H9 (cell line): Measurements from ENCODE around the gene PPP2R2B. TPM values are rescaled to one million over a fixed set of nuclear protein-coding genes. Genes with fewer than 3 reads are reported as not detected.

Experiments used
- DNase-seq: peaks from one replicate; pipeline ENCODE4 v3.0.0-alpha.2; 2017
- H2AFZ ChIP-seq: one replicate; pipeline ENCODE4 v1.6.1; 2013; ENCODE audit warnings: mild to moderate bottlenecking, low read length, control low read depth, moderate library complexity
- H2AK5ac ChIP-seq: 2 replicates; pipeline ENCODE4 v1.6.1; 2013; ENCODE audit warnings: low read length, control low read depth, mixed read lengths; ENCODE audit not compliant: insufficient read length
- H2BK120ac ChIP-seq: one replicate; pipeline ENCODE4 v1.6.1; 2013; ENCODE audit warnings: low read depth, mild to moderate bottlenecking, low read length, control low read depth, inconsistent platforms; ENCODE audit not compliant: poor library complexity, severe bottlenecking
- H2BK12ac ChIP-seq: 2 replicates; pipeline ENCODE4 v1.6.1; 2013; ENCODE audit warnings: low read length, control low read depth, mixed read lengths, low read depth; ENCODE audit not compliant: insufficient read length
- H2BK15ac ChIP-seq: 2 replicates; pipeline ENCODE4 v1.6.1; 2013; ENCODE audit warnings: low read depth, low read length, control low read depth
- H2BK20ac ChIP-seq: one replicate; pipeline ENCODE4 v1.6.1; 2013; ENCODE audit warnings: low read depth, mild to moderate bottlenecking, low read length, control low read depth, inconsistent platforms; ENCODE audit not compliant: poor library complexity, severe bottlenecking
- H2BK5ac ChIP-seq: 2 replicates; pipeline ENCODE4 v1.6.1; 2013; ENCODE audit warnings: low read length, control low read depth, mixed read lengths; ENCODE audit not compliant: insufficient read length
- H3K14ac ChIP-seq: 2 replicates; pipeline ENCODE4 v1.6.1; 2013; ENCODE audit warnings: low read length, control low read depth; ENCODE audit not compliant: insufficient read depth
- H3K18ac ChIP-seq: 2 replicates; pipeline ENCODE4 v1.6.1; 2013; ENCODE audit warnings: low read depth, mild to moderate bottlenecking, mixed read lengths, low read length, control low read depth; ENCODE audit not compliant: insufficient read length
- H3K23ac ChIP-seq: 2 replicates; pipeline ENCODE4 v1.6.1; 2013; ENCODE audit warnings: low read length, control low read depth, mixed read lengths, low read depth; ENCODE audit not compliant: insufficient read length
- H3K23me2 ChIP-seq: 2 replicates; pipeline ENCODE4 v1.6.1; 2013; ENCODE audit warnings: low read depth, mild to moderate bottlenecking, mixed read lengths, low read length, control low read depth; ENCODE audit not compliant: insufficient read length, poor library complexity, severe bottlenecking
- H3K27ac ChIP-seq: 2 replicates; pipeline ENCODE4 v1.5.1; 2013; ENCODE audit warnings: low read length, control low read depth, mixed read lengths, low read depth; ENCODE audit not compliant: insufficient read length
- H3K27me3 ChIP-seq: 2 replicates; pipeline ENCODE4 v1.6.1; 2013; ENCODE audit warnings: low read length, control low read depth, inconsistent platforms; ENCODE audit not compliant: insufficient read depth
- H3K4ac ChIP-seq: 2 replicates; pipeline ENCODE4 v1.6.1; 2013; ENCODE audit warnings: low read depth, mild to moderate bottlenecking, control low read depth, inconsistent platforms, low read length, moderate library complexity
- H3K4me1 ChIP-seq: 2 replicates; pipeline ENCODE4 v1.6.1; 2013; ENCODE audit warnings: low read length, control low read depth, inconsistent platforms; ENCODE audit not compliant: insufficient read depth
- H3K4me2 ChIP-seq: 2 replicates; pipeline ENCODE4 v1.6.1; 2013; ENCODE audit warnings: low read length, control low read depth, mixed read lengths; ENCODE audit not compliant: insufficient read length, insufficient read depth
- H3K56ac ChIP-seq: 2 replicates; pipeline ENCODE4 v1.6.1; 2013; ENCODE audit warnings: low read depth, mild to moderate bottlenecking, mixed read lengths, low read length, control low read depth; ENCODE audit not compliant: insufficient read length
- H3K79me1 ChIP-seq: 2 replicates; pipeline ENCODE4 v1.6.1; 2013; ENCODE audit warnings: low read depth, mild to moderate bottlenecking, moderate library complexity, low read length, control low read depth, inconsistent platforms; ENCODE audit not compliant: insufficient read depth, poor library complexity, severe bottlenecking
- H3K79me2 ChIP-seq: 2 replicates; pipeline ENCODE4 v1.6.1; 2013; ENCODE audit warnings: low read length, control low read depth, inconsistent platforms; ENCODE audit not compliant: insufficient read depth
- H3K9ac ChIP-seq: 2 replicates; pipeline ENCODE4 v1.6.1; 2013; ENCODE audit warnings: low read length, control low read depth, mixed read lengths; ENCODE audit not compliant: insufficient read length; ENCODE audit errors: extremely low read depth
- H3K9me3 ChIP-seq: one replicate; pipeline ENCODE4 v1.6.1; 2013; ENCODE audit warnings: low read depth, low read length, inconsistent platforms; ENCODE audit not compliant: control insufficient read depth
- H3T11ph ChIP-seq: one replicate; pipeline ENCODE4 v1.6.1; 2013; ENCODE audit warnings: mild to moderate bottlenecking, low read length, control low read depth, inconsistent platforms
- H4K20me1 ChIP-seq: one replicate; pipeline ENCODE4 v1.6.1; 2013; ENCODE audit not compliant: control insufficient read depth, insufficient read length, insufficient read depth
- H4K5ac ChIP-seq: 2 replicates; pipeline ENCODE4 v1.6.1; 2013; ENCODE audit warnings: low read depth, mild to moderate bottlenecking, mixed read lengths, low read length, control low read depth; ENCODE audit not compliant: insufficient read length
- H4K8ac ChIP-seq: replicated peaks from 2 replicates; pipeline ENCODE4 v1.6.1; 2013; ENCODE audit warnings: low read length, control low read depth, mixed read lengths, low read depth; ENCODE audit not compliant: insufficient read length
- H4K91ac ChIP-seq: 2 replicates; pipeline ENCODE4 v1.6.1; 2013; ENCODE audit warnings: low read depth, mild to moderate bottlenecking, moderate library complexity, mixed read lengths, low read length, control low read depth; ENCODE audit not compliant: insufficient read length
- H3K27ac Mint-ChIP-seq, 3 experiments: 2 replicates in 2 of 3; 3 replicates in 1 of 3; pipeline ENCODE4 v1.8.0; 2020 to 2021; ENCODE audit warnings: mixed read lengths in 3 of 3, mild to moderate bottlenecking in 1 of 3, moderate library complexity in 1 of 3
- H3K27me3 Mint-ChIP-seq: 2 replicates; pipeline ENCODE4 v1.8.0; 2021; ENCODE audit warnings: low read depth, mild to moderate bottlenecking, moderate library complexity, mixed read lengths
- H3K36me3 Mint-ChIP-seq, 3 experiments: 2 replicates in 2 of 3; 3 replicates in 1 of 3; pipeline ENCODE4 v1.8.0; 2020 to 2021; ENCODE audit warnings: low read depth in 3 of 3, mixed read lengths in 3 of 3; ENCODE audit not compliant: insufficient read depth in 1 of 3
- H3K4me1 Mint-ChIP-seq, 2 experiments: 2 replicates each; pipeline ENCODE4 v1.8.0; 2020; ENCODE audit warnings: mixed read lengths in 2 of 2
- H3K4me3 Mint-ChIP-seq, 2 experiments: 2 replicates in 1 of 2; 3 replicates in 1 of 2; pipeline ENCODE4 v1.8.0; 2020 to 2021; ENCODE audit warnings: mild to moderate bottlenecking in 2 of 2, mixed read lengths in 2 of 2, moderate library complexity in 1 of 2
- H3K9me3 Mint-ChIP-seq, 2 experiments: 2 replicates in 1 of 2; 3 replicates in 1 of 2; pipeline ENCODE4 v1.8.0; 2020; ENCODE audit warnings: mild to moderate bottlenecking in 2 of 2, mixed read lengths in 2 of 2, moderate library complexity in 1 of 2
- CTCF ChIP-seq: fragments of 200-600 bp; sonication (generic); conservative IDR thresholded peaks from 3 replicates; pipeline ENCODE4 v1.8.0; 2021; ENCODE audit warnings: antibody characterized with exemption, mild to moderate bottlenecking
- WGBS: extraction: QIAGEN DNeasy Blood & Tissue Kit; methylation state at CpG from one replicate; pipeline ENCODE4 v1.1.7; 2013; ENCODE audit warnings: missing lambda C conversion rate, low lambda C conversion rate, mixed read lengths; ENCODE audit not compliant: insufficient read length; ENCODE audit errors: extremely low coverage; 5-methylcytosine and 5-hydroxymethylcytosine counted together
- total RNA-seq: library from RNA; stranded (reverse); gene quantifications from 2 replicates; pipeline ENCODE4 v1.2.1, GENCODE V29; 2021

PPP2R2B gene
- total RNA-seq, 1 experiment from 2014 or later, result 14.3 TPM

DNA sequence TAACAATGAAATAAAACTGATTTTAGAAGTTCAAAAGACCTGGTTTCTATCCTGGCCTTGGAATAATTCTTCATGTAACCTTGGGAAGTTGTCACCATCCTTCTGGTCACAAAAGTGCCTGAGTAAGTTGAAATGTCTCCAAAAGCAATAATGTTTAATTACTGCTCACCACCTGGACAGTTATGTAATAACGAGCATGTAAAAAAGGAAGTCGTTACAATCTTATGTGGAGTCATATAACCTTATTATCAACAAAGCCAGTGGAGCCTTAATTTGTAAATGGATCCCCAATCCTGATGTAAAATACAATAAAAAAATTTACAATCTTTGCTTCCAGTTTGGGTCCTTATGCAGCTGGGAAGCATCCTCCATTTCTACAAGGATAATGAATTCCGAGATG is 298.3 kb downstream of the PPP2R2B start:
- no peaks in the 10 kb centered on the region for H3K27me3 ChIP-seq
- no peak overlapping the region for H2AK5ac ChIP-seq
- H4K91ac ChIP-seq, result no peak overlapping the region
- H3K4ac ChIP-seq, result no peak overlapping the region
- Mint-ChIP-seq H3K27me3 (peaks cover 2% of the 10 kb centered on the region), H3K9me3 (peaks cover 15 to 19% of the 10 kb centered on the region in 2 experiments), H3K4me3 (no peak overlapping the region), H3K4me1 (no peaks in the 10 kb centered on the region), H3K27ac (no peak overlapping the region), H3K36me3 (peaks cover 5 to 13% (median 13%) of the 10 kb centered on the region in 3 experiments; a peak in 5 of 7 replicates)
- no peak for DNase-seq
- no peak overlapping the region for H3K56ac ChIP-seq
- peaks cover 5% of the 10 kb centered on the region for H3K9me3 ChIP-seq
- no peak overlapping the region for H4K5ac ChIP-seq
- no peaks in the 10 kb centered on the region for H3K4me1 ChIP-seq
- H2BK15ac ChIP-seq, result no peak overlapping the region
- no peak overlapping the region for H3K23ac ChIP-seq
- no peak overlapping the region for H2BK12ac ChIP-seq
- H3T11ph ChIP-seq, result no peak overlapping the region
- no peak overlapping the region for H2BK5ac ChIP-seq
- no peak overlapping the region for H4K8ac ChIP-seq
- no peak overlapping the region for H3K18ac ChIP-seq
- no peak for TF ChIP-seq CTCF
- no peak overlapping the region for H3K27ac ChIP-seq
- H2AFZ ChIP-seq, result no peak overlapping the region
- H2BK120ac ChIP-seq, result no peak overlapping the region
- H3K79me1 ChIP-seq, result no peaks in the 10 kb centered on the region
- H3K4me2 ChIP-seq, result no peak overlapping the region
- no peak overlapping the region for H3K9ac ChIP-seq
- no peaks in the 10 kb centered on the region for H3K79me2 ChIP-seq
- no peaks in the 10 kb centered on the region for H4K20me1 ChIP-seq
- no peaks in the 10 kb centered on the region for H3K23me2 ChIP-seq
- H2BK20ac ChIP-seq, result no peak overlapping the region
- H3K14ac ChIP-seq, result no peak overlapping the region
- no CpG with 5 or more reads among the region's 3 CpGs for WGBS
